ENCODE measurements around the gene RFX4. TPM values are rescaled to one million over a fixed set of nuclear protein-coding genes. Genes with fewer than 3 reads are reported as not detected.

The RFX4 gene
- total and polyA plus RNA-seq, 10 of the 15 experiments (the other 5 are each of a cell fraction or from before 2014, with no cell fraction given): 0.02 to 0.23 TPM; not detected in 8

DNA sequence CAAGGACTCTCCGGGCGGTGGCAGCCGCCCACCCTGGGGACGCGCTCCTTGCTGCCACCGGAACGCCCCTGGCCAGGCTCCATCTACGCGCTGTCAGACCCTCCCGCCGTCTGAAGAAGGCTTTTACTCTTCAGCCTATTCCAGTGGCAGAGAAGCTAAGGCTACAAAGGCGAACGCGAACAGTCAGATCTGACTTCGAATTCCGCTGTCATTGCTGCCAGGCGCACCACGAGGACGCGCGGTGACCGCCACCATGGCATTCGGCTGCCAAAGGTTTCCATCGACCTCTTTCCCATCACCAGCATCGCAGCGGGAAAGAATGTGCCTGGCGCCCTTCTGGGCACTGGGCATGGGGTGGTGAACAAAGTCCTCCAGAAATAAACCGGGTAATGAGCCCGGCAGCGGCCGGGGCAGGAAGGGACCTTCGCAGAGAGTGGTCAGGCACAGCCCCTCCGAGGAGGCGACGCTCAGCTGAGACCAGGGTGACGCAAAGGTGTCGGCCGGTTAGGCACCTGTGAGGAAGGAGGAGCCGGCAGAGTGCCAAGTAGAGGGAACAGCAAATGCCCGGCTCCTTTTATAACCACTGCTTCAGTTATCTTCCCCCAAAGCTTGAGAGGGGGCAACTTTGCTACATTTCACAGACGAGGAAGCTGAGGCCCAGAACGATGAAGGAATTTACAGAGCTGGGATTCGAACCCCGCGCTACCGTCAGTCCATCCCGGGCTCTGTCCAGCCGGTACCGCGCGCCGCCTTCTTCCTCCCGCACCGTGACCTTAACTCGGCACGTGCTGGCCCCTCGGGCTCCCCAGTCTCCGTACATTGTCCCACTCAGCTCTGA, 1.9 kb upstream of the RFX4 start:
- SMC1A ChIA-PET (ENCODE audit: uncharacterized antibody, unreplicated experiment): no interaction called here
- RAD21 ChIA-PET (ENCODE audit: unreplicated experiment): no interaction called here
- Histone ChIP-seq H3K4me2 (ENCODE audit: control insufficient read depth, insufficient read depth) (no peak overlapping the region), H3K4me1 (ENCODE audit: control insufficient read depth, insufficient read depth, low read length) (no peaks in the 10 kb centered on the region), H3K9ac (ENCODE audit: control insufficient read depth, insufficient read depth, low read length) (no peak overlapping the region), H3K79me2 (ENCODE audit: control insufficient read depth, insufficient read depth, low read length) (no peaks in the 10 kb centered on the region), H4K20me1 (ENCODE audit: control insufficient read depth, insufficient read depth) (no peaks in the 10 kb centered on the region), H3K36me3 (ENCODE audit: control insufficient read depth in 2 of 2, insufficient read depth in 2 of 2, low read length in 1 of 2) (no peaks in the 10 kb centered on the region), H2AFZ (ENCODE audit: control insufficient read depth, low read depth, low read length) (no peak overlapping the region), H3K9me3 (replicated peaks; ENCODE audit: control insufficient read depth, insufficient read depth, low read length) (no peaks in the 10 kb centered on the region), H3K27ac (ENCODE audit: control insufficient read depth, insufficient read depth) (no peak overlapping the region), H3K27me3 (replicated peaks in 1 of 2; ENCODE audit: control insufficient read depth in 2 of 2, insufficient read depth in 2 of 2, low read length in 1 of 2) (peaks cover 5 to 12% of the 10 kb centered on the region in 2 experiments), H3K4me3 (no peak overlapping the region)
- in situ Hi-C loops (cut with MboI) (no loop called here), intact Hi-C loops (cut with micrococcal nuclease; ENCODE audit: unreplicated experiment) (no loop called here)
- 61% methylated on average over 57 of the region's 58 CpGs for WGBS (ENCODE audit: insufficient coverage, insufficient replicate concordance, low lambda C conversion rate, missing lambda C conversion rate)
- no TSS peak for BruUV-seq (replicated peaks)
- POLR2A ChIA-PET: interaction anchor here (0.6 kb wide), 1 partner anchor 66 kb away, joined by 4 read pairs; no protein-coding TSS in a partner anchor
- FAIRE-seq: no peak
- no peak for DNase-seq (ENCODE audit: low read depth, low spot score)
- CTCF ChIA-PET: interaction anchor here (0.5 kb wide), 1 partner anchor 135 kb away, joined by 4 read pairs; no protein-coding TSS in a partner anchor
- ATAC-seq: no peak
- TF ChIP-seq, protein P1, sequence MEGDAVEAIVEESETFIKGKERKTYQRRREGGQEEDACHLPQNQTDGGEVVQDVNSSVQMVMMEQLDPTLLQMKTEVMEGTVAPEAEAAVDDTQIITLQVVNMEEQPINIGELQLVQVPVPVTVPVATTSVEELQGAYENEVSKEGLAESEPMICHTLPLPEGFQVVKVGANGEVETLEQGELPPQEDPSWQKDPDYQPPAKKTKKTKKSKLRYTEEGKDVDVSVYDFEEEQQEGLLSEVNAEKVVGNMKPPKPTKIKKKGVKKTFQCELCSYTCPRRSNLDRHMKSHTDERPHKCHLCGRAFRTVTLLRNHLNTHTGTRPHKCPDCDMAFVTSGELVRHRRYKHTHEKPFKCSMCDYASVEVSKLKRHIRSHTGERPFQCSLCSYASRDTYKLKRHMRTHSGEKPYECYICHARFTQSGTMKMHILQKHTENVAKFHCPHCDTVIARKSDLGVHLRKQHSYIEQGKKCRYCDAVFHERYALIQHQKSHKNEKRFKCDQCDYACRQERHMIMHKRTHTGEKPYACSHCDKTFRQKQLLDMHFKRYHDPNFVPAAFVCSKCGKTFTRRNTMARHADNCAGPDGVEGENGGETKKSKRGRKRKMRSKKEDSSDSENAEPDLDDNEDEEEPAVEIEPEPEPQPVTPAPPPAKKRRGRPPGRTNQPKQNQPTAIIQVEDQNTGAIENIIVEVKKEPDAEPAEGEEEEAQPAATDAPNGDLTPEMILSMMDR (IDR thresholded peaks at IDR 0.05 in 2 of 3, conservative IDR thresholded peaks at IDR 0.05 in 1 of 3; ENCODE audit: control insufficient read depth in 2 of 3, extremely low read depth in 1 of 3, insufficient read depth in 1 of 3, low read depth in 3 of 3, low read length in 3 of 3): no peak
- TF ChIP-seq MYC (IDR thresholded peaks at IDR 0.05; ENCODE audit: insufficient read depth, insufficient read length, insufficient replicate concordance, low read length, severe bottlenecking): no peak
- TF ChIP-seq ZNF217 (IDR thresholded peaks at IDR 0.05): no peak
- TF ChIP-seq STAT1 (conservative IDR thresholded peaks at IDR 0.05): no peak

Data from GM12878 (cell line).